GM10266 (cell line): ENCODE results near the gene NSL1.

Experiments used
- DNase-seq: peaks from one replicate; pipeline ENCODE4 v3.0.0; 2012; ENCODE audit errors: extremely low spot score
- CTCF ChIP-seq: IDR thresholded peaks from 2 replicates; pipeline ENCODE4 v1.5.1; 2012; ENCODE audit warnings: mild to moderate bottlenecking, low read depth; ENCODE audit not compliant: control insufficient read depth, insufficient read depth; ENCODE audit errors: missing control alignments

NSL1 gene

GRCh38 chr1:212743901-212744475, 47.6 kb downstream of the NSL1 start:
- DNase-seq = no peak
- TF ChIP-seq CTCF = no peak

GRCh38 chr1:212738330-212738729, 53.2 kb downstream of the NSL1 start:
- DNase-seq = no peak
- TF ChIP-seq CTCF = no peak

- TF ChIP-seq CTCF = no peak
Observed at GRCh38 chr1:212737559-212737958, 54.0 kb downstream of the NSL1 start.

GRCh38 chr1:212733109-212733508, 58.5 kb downstream of the NSL1 start:
- no peak for DNase-seq

More at GRCh38 chr1:212737559-212737958, 54.0 kb downstream of the NSL1 start:
- no peak for DNase-seq

GRCh38 chr1:212731630-212732029, 59.9 kb downstream of the NSL1 start:
- no peak for DNase-seq
- TF ChIP-seq CTCF = no peak

More at GRCh38 chr1:212733109-212733508, 58.5 kb downstream of the NSL1 start:
- no peak for TF ChIP-seq CTCF

GRCh38 chr1:212728606-212729005, 63.0 kb downstream of the NSL1 start:
- no peak for DNase-seq

More at GRCh38 chr1:212728606-212729005, 63.0 kb downstream of the NSL1 start:
- no peak for TF ChIP-seq CTCF
